Lower lobe of right lung (tissue), 2 donors: ENCODE measurements around the gene CTNND1. TPM values are rescaled to one million over a fixed set of nuclear protein-coding genes. Genes with fewer than 3 reads are reported as not detected.

Experiments used
- ATAC-seq, 2 donors: fragments of 200-7000 bp; cut with Tn5 transposase; one replicate each; pipeline ENCODE4 v1.9.1; 2020 to 2022; ENCODE audit warnings: mild to moderate bottlenecking in 2 of 2, moderate library complexity in 2 of 2
- DNase-seq: peaks from one replicate; pipeline ENCODE4 v3.0.0-alpha.2; 2020
- H3K27ac ChIP-seq: fragments of 200-600 bp; one replicate; pipeline ENCODE4 v1.8.0; 2022
- H3K27me3 ChIP-seq: fragments of 200-600 bp; one replicate; pipeline ENCODE4 v1.8.0; 2022; ENCODE audit warnings: low read depth
- H3K36me3 ChIP-seq: fragments of 200-600 bp; one replicate; pipeline ENCODE4 v1.8.0; 2022; ENCODE audit warnings: mild to moderate bottlenecking
- H3K4me1 ChIP-seq: fragments of 200-600 bp; one replicate; pipeline ENCODE4 v1.8.0; 2022
- H3K4me3 ChIP-seq: fragments of 200-600 bp; one replicate; pipeline ENCODE4 v1.8.0; 2022; ENCODE audit warnings: mild to moderate bottlenecking
- H3K9me3 ChIP-seq: fragments of 200-600 bp; one replicate; pipeline ENCODE4 v1.8.0; 2022
- CTCF ChIP-seq: fragments of 200-600 bp; IDR thresholded peaks from one replicate; pipeline ENCODE4 v1.8.0; 2022; ENCODE audit warnings: antibody characterized with exemption, mild to moderate bottlenecking
- intact Hi-C: fragments of 100-400 bp; cut with DNase I; formaldehyde crosslinking; loops from one replicate; pipeline ENCODE4 v1.11.0; 2022
- total RNA-seq: library from RNA; stranded (reverse); fragmentation: NEBNext Ultra II Directional; extraction: Animal tissue kit (Norgen Biotek cat#: 25700); gene quantifications from one replicate; pipeline ENCODE4 v1.2.1, GENCODE V29; 2021
- donor health status: DM: no; HTN: yes; CAD: no; lungs with severe emphysema.

CTNND1 gene
- total RNA-seq, 1 donor from 2014 or later, result 226 TPM

GRCh38 chr11:57801183-57801485, 39.5 kb downstream of the CTNND1 start:
- Histone ChIP-seq H3K4me3 (peak overlapping the region; percentile 2), H3K4me1 (peaks cover 47% of the 10 kb centered on the region), H3K27me3 (no peaks in the 10 kb centered on the region), H3K27ac (no peak overlapping the region), H3K36me3 (peaks cover 74% of the 10 kb centered on the region), H3K9me3 (no peaks in the 10 kb centered on the region)
- ATAC-seq, result no peak
- intact Hi-C loops, result loop anchor here (5.0 kb wide), 1 partner anchor 39 kb away; the partner anchor contains the start of gene CTNND1
- TF ChIP-seq CTCF, result no peak
- no peak for DNase-seq

- Histone ChIP-seq H3K27ac (no peak overlapping the region), H3K4me1 (peaks cover 47% of the 10 kb centered on the region), H3K9me3 (no peaks in the 10 kb centered on the region), H3K36me3 (peaks cover 74% of the 10 kb centered on the region), H3K27me3 (no peaks in the 10 kb centered on the region), H3K4me3 (no peak overlapping the region)
- intact Hi-C loops, result loop anchor here (5.0 kb wide), 1 partner anchor 40 kb away; the partner anchor contains the start of gene CTNND1
- TF ChIP-seq CTCF, result no peak
- ATAC-seq, result no peak
- DNase-seq, result no peak
These were observed 40.8 kb downstream of the CTNND1 start for GRCh38 chr11:57802411-57802810.

- no peaks in the 10 kb centered on the region for H3K9me3 ChIP-seq
- H3K36me3 ChIP-seq, result peaks cover 81% of the 10 kb centered on the region
- DNase-seq (no peak), ATAC-seq (no peak)
- intact Hi-C loops, result loop anchor here (5.0 kb wide), 1 partner anchor 42 kb away; the partner anchor contains the start of gene CTNND1
- no peak overlapping the region for H3K4me3 ChIP-seq
- peaks cover 30% of the 10 kb centered on the region for H3K4me1 ChIP-seq
- no peak overlapping the region for H3K27ac ChIP-seq
- H3K27me3 ChIP-seq, result no peaks in the 10 kb centered on the region
- no peak for TF ChIP-seq CTCF
These were observed 42.9 kb downstream of the CTNND1 start for GRCh38 chr11:57804466-57804865.

GRCh38 chr11:57805780-57806179, 44.2 kb downstream of the CTNND1 start:
- no peak for DNase-seq
- Histone ChIP-seq H3K4me3 (no peak overlapping the region), H3K9me3 (no peaks in the 10 kb centered on the region), H3K27me3 (no peaks in the 10 kb centered on the region), H3K27ac (no peak overlapping the region), H3K4me1 (peaks cover 17% of the 10 kb centered on the region), H3K36me3 (peaks cover 94% of the 10 kb centered on the region)
- no peak for ATAC-seq
- TF ChIP-seq CTCF, result no peak
- intact Hi-C loops, result no loop called here

GRCh38 chr11:57812634-57813033, 51.0 kb downstream of the CTNND1 start:
- Histone ChIP-seq H3K4me1 (no peaks in the 10 kb centered on the region), H3K9me3 (no peaks in the 10 kb centered on the region), H3K27me3 (no peaks in the 10 kb centered on the region), H3K27ac (no peak overlapping the region), H3K4me3 (no peak overlapping the region), H3K36me3 (peaks cover 100% of the 10 kb centered on the region)
- TF ChIP-seq CTCF, result no peak
- intact Hi-C loops, result no loop called here
- DNase-seq (no peak), ATAC-seq (no peak)

GRCh38 chr11:57815476-57815875, 53.9 kb downstream of the CTNND1 start:
- no peak overlapping the region for H3K27ac ChIP-seq
- H3K36me3 ChIP-seq, result peaks cover 76% of the 10 kb centered on the region
- ATAC-seq, result no peak
- no peak for DNase-seq
- intact Hi-C loops, result no loop called here
- no peaks in the 10 kb centered on the region for H3K9me3 ChIP-seq
- peaks cover 6% of the 10 kb centered on the region for H3K4me1 ChIP-seq
- H3K27me3 ChIP-seq, result no peaks in the 10 kb centered on the region
- H3K4me3 ChIP-seq, result no peak overlapping the region
- TF ChIP-seq CTCF, result no peak
